ENCODE measurements around the gene APLP2.
A peak's percentile ranks its signal among the peaks of the same experiment; 100 is the strongest.

APLP2 gene

GRCh38 chr11:130118636-130119387 is 49.1 kb downstream of the APLP2 start:
- no peak for DNase-seq (ENCODE audit: low read depth)

DNA sequence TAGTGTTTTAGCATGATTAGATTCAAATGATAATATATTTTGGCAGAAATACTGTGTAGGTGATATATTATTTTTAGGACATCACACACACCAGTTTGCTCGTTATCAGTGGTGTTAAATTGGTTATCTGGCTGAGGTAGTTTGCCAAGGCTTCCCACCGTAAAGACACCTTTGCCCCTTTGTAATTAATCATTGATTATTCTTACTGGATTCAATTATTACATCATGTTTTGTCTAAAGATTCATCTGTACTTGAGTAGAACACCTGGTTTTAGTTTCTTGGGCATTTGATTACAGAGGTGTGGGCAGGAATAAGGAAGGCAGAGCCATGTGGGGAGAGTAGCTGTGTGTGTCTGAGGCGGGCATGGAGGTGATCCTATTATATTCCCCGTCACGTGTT is 50.4 kb downstream of the APLP2 start:
- no peak for DNase-seq (ENCODE audit: low read depth)

DNA sequence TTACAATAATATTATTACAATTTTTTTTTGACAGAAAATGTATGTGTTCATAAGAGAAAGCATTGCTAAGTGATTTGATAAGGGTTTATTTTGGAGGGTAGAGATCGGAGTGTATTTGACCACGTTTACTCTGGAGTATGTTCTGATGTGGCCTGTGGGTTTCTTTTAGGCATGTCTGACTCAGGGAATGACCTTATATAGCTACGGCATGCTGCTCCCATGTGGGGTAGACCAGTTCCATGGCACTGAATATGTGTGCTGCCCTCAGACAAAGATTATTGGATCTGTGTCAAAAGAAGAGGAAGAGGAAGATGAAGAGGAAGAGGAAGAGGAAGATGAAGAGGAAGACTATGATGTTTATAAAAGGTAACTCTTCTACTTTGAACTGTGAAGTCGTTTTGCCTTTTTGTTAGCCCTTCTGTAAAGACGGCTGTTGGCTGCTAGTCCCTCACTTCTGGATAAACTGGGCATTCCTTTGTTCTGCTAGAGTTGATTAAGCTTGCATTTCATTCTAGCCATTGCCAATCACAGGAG is 51.8 kb downstream of the APLP2 start:
- no peak for DNase-seq (ENCODE audit: low read depth)

- no peak for DNase-seq (ENCODE audit: low read depth)
Measured at GRCh38 chr11:130122141-130122575, 52.5 kb downstream of the APLP2 start.

DNA sequence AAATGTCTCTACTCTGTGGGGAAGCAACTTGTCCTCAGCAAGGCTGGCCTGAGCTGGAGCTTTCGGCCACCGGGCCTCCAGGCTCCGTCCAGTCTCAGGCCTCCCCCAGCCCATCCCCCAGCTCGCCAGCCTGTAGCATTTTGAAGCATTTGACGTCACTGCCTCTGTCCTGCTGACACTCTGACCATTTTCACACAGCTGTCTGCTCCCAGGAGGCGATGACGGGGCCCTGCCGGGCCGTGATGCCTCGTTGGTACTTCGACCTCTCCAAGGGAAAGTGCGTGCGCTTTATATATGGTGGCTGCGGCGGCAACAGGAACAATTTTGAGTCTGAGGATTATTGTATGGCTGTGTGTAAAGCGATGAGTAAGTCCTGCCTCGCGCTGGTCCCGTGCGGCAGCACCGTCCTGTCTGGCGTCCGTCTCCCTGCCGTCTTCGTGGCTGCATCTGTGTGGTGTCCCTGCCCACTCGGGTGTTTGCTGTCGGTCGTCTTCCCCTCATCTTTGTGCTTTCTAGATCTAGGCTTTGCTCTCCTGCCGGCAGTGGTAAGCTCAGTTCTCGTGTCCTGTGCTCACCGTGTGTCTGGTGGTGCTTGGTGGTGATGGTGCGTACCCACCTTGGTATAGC is 53.8 kb downstream of the APLP2 start:
- no peak for DNase-seq (ENCODE audit: low read depth)

DNA sequence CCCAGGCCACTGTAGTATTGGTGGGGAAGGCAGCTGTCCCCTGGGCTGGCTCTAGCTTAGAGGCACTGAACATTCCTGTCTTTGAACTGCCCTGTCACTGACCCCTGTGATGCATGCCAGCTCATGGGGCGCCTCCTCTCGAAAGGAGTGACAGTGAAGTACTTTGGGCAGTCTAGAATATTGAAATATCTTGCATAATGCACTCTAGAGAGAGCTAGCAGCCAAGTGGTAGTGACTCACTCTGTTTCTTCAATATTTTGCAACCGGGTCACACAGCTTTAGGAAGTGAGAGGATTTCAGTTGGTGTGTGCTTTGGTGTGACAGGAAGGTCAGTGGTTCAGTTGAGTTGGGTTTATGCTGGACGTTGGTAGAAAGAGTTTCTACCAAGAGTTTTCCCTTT is 54.4 kb downstream of the APLP2 start:
- DNase-seq (ENCODE audit: low read depth), result no peak

DNA sequence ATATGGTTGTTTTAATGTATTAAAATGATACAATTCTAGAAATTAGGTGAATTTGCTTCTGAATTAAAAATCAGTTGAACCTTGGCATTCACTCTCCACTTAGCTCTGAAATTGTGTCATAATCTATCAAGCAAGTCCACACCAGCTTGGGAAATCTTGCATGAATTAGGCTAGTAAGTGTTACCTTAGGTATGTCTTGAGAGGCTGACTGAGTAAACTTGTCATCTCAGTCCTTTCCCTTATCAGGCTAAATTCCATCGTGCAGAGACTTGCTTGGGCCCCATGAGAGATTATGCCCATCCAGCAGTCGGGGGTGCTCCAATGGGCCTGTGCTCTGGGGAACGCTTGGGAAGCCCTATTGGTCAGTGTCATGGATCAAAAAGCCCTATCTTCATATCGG is 55.9 kb downstream of the APLP2 start:
- no peak for DNase-seq (ENCODE audit: low read depth)

DNA sequence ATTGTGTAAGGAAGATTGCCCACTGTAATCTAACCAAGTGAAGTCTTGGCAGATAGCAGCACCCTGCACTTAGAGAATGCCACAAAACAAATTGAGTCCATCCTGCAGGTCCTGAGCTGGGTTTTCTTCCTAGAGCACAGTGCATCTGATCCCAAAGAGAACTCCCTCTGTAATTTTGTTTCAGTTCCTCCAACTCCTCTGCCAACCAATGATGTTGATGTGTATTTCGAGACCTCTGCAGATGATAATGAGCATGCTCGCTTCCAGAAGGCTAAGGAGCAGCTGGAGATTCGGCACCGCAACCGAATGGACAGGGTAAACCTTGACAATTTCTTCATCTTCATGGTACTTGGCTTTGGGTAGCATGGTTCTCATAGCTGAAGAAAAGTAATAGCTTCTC is 56.8 kb downstream of the APLP2 start:
- DNase-seq (ENCODE audit: low read depth), result no peak

DNA sequence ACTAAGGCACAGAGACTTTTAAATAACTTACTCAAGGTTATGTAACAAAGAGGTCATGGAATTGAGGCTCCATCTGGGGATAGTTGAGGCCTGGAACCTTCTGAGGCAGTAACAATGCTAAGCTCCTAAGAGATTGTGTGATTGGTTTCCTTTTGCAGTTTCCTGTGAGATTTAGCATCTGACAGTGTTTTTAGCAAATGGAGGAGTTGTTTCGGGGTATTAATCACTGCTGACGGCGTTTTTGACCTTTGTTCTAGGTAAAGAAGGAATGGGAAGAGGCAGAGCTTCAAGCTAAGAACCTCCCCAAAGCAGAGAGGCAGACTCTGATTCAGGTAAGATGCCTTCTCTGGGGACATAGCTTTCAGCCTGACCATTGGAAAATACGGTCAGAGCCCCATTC is 57.8 kb downstream of the APLP2 start:
- no peak for DNase-seq (ENCODE audit: low read depth)

GRCh38 chr11:130128626-130129025 is 58.9 kb downstream of the APLP2 start:
- no peak for DNase-seq (ENCODE audit: low read depth)

DNA sequence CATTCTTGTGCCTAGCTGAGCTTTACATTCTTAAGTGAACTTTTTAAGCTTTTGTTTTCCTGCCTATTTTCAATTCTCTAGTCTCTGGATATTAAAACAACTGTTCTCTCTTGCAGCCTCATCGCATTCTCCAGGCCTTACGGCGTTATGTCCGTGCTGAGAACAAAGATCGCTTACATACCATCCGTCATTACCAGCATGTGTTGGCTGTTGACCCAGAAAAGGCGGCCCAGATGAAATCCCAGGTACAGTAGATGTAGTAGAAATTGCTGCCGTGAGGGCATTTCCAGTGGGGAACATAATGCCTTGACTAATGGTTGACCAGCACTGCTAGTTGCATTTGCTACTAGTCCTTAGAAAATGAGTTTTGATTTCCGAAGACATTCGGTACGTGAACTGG is 60.2 kb downstream of the APLP2 start:
- DNase-seq (ENCODE audit: low read depth), result no peak

DNA sequence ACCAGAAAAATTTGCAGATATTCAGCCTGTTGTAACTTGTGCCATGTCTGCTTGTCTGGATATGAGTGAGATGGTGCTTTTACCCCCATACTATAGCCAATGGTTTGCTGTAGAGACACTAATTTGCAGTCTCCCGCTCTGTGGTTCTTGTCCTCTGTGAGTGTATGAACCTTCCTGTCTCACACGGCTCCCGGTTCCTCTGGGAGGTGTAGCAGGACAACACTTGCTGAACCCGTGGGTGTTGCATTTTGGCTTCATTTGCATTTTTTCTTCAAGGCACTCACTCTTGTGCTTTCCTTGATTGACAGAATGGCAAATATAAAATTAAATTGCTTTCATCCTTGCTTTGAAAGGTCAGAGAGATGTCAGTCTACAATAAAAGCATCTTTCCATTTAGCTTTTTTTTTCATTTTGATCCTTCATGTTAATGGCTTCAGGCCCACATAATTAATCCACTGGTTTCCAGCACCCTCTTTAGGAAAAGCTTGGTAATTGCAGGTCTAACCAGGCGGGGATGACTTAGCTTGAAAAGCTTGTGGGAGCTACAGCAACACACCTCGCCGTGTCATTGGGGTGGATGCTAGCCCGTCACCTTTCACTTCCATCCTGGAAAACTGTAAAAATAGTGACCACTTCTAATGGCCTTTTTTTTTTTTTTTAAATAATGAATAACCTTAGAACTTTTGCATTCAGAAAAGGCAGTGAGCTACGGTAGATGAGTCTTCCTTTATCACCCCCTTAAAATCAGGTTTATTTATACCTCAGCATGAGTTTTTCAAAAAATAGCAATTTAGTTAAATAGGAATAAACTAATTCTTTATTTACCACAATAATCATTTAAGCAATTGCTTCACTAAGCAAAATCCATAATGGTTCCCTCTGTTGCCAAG is 62.5 kb downstream of the APLP2 start:
- DNase-seq (ENCODE audit: low read depth), result peak; percentile 8

DNA sequence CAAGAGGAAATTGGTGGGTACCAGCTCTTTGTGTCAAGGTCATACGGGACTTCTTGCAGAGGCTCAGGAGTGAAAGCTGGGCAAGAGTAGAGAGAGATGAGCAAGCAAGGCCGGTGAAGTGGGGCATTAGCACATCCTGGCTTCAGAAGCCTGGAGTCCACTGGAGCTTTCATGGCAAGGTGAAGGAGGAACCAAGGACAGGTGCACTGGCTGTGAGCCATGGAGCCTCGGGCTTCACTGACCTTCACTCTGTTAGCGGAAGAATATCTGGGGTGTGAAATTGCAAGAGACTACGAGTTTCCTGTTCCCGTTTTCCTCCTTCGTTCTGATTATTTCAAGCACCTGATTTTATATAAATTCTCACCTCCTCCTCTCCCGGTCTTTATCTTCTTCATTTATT is 64.0 kb downstream of the APLP2 start:
- no peak for DNase-seq (ENCODE audit: low read depth)

GRCh38 chr11:130136107-130136506 is 66.4 kb downstream of the APLP2 start:
- no peak for DNase-seq (ENCODE audit: low read depth)

DNA sequence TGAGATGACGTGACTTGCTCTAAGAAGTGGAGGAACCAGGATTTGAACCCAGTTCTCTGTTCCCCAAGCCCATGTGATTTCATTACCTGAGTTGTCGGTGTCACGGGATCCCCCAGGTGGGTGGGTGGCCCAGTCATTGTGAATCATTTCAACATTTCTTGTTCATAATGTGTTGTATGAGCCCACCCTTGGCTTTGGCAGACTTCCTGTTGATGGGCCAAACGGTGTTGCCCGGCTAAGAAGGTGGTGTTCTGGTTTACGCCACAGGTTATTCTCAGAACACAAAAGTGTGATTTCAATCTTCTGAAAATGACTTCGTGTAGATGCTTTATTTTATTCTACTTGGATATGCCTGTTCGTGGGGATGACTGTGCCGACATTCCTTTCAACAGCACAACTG is 68.3 kb downstream of the APLP2 start:
- DNase-seq (ENCODE audit: low read depth), result no peak

GRCh38 chr11:130139401-130139800 is 69.7 kb downstream of the APLP2 start:
- no peak for DNase-seq (ENCODE audit: low read depth)

DNA sequence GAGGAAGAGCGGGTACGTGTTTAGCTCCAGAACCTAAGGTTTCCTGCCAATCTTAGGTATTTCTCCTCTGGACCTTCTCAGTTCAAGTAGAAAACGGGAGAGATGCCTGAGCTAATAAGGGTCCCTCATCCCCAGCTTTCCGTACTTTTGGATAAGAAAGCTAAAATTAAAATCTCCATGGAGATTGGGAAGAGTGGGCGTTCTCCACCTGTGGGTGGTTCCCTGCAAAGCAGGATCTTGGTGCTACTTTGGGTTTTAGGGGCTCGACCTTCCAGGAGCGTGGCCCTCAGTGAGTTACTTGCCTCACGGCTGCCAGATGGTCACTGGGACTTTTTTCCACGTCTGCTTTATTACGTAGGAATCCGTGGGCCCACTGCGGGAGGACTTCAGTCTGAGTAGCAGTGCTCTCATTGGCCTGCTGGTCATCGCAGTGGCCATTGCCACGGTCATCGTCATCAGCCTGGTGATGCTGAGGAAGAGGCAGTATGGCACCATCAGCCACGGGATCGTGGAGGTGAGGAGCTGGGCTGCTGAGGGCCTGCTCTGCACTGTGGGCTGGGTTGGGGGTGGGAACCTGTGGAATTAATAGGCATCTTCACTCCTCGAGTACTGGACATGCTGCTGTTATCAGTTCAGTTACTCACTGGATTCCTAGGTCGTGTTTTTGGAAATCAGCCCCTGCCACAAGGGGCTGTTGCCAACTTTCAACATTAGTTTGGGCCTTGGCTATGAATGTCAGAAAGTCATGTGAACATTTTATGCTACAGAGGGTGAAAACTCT is 72.1 kb downstream of the APLP2 start:
- DNase-seq (ENCODE audit: low read depth), result no peak

- DNase-seq (ENCODE audit: low read depth), result no peak
Measured at GRCh38 chr11:130144141-130144540, 74.4 kb downstream of the APLP2 start.

GRCh38 chr11:130144861-130145281 is 75.2 kb downstream of the APLP2 start:
- DNase-seq (ENCODE audit: low read depth), result no peak

- DNase-seq (ENCODE audit: low read depth), result no peak
Measured at GRCh38 chr11:130145311-130145812, 75.7 kb downstream of the APLP2 start.

DNA sequence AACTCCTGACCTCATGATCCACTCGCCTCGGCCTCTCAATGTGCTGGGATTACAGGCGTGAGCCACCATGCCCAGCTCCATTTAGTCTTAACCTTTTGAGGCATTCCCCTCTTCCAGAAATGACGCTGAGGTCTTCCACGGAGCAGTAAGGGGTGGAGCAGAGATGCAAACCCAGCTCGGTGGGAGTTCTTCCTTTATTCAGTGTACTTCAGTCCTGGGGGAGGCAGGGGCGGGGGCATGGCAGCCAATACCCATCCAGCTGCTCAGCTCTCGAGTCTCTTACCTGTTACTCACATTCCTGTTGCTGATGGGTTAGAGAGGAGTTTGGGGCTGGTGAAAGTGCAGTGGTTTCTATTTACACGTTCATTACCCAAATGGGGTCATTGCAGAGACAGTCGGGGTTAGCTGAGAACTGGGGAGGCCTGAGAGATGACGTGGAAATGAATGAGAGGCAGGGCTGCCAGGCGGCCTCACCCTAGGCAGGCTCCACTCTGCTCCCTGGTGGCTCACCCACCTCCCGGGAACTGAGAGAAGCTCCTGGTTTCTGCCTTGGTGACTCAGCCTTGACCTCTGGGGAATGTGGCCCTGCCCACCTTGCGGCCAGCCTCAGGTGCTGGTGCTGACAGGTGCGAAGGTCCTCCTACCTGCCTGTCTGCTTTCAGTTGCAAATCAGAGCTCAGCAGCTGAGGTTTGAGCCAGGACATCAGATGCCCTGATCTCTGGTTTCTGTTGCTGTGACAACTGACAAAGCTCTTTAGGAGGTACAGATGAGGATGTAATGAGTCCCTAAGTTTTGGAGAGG is 76.5 kb downstream of the APLP2 start:
- DNase-seq (ENCODE audit: low read depth), result no peak
